GM12874 (cell line): ENCODE results near the gene MFAP3L.

Experiments used
- TF ChIP-seq, protein P1 (sequence below): IDR thresholded peaks from 2 replicates; pipeline ENCODE4 v1.5.1; 2011; ENCODE audit warnings: low read depth, mild to moderate bottlenecking, control low read depth, low read length, moderate library complexity; ENCODE audit not compliant: insufficient read depth

MFAP3L gene

GRCh38 chr4:170026253-170027021 is at the start of gene MFAP3L:
MFAP3L (minus strand) TSS chr4:170026395; CDS start chr4:170005877, 20,518 bp downstream.
- TF ChIP-seq, protein P1, sequence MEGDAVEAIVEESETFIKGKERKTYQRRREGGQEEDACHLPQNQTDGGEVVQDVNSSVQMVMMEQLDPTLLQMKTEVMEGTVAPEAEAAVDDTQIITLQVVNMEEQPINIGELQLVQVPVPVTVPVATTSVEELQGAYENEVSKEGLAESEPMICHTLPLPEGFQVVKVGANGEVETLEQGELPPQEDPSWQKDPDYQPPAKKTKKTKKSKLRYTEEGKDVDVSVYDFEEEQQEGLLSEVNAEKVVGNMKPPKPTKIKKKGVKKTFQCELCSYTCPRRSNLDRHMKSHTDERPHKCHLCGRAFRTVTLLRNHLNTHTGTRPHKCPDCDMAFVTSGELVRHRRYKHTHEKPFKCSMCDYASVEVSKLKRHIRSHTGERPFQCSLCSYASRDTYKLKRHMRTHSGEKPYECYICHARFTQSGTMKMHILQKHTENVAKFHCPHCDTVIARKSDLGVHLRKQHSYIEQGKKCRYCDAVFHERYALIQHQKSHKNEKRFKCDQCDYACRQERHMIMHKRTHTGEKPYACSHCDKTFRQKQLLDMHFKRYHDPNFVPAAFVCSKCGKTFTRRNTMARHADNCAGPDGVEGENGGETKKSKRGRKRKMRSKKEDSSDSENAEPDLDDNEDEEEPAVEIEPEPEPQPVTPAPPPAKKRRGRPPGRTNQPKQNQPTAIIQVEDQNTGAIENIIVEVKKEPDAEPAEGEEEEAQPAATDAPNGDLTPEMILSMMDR: no peak

- TF ChIP-seq, protein P1: no peak
Measured at GRCh38 chr4:170071196-170071595, 45.0 kb upstream of the MFAP3L start.

DNA sequence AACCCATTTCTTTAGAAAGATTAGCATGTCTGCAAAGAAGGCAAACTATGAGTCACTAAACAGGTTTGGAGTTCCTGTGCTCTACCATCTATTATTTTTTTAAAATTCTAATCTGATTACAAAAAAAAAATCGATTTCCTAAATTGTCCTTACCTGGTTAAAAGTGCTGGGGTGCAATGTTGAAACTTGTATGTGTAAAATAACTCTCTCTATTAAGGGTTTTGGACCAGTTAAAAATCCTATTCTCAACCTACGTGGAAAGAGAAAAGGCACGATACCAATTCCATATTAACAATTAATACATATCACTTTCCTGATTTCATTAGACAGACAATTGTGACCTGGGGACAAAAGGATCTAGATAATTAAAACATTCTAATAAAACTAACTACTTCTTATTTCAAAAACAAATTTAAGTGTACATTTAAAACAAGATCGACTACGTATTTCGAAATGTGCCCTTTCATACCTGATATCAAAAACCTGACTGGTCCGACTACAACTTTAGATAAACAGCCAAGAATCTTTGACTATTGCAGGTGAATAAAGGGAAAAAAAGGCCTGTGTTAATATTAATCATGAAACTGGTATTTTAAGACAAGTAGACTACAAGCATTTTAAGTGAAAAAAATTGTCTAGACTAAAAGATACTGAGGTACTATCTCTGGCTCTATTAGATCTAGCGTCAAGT is 42.4 kb upstream of the MFAP3L start:
- TF ChIP-seq, protein P1: no peak

DNA sequence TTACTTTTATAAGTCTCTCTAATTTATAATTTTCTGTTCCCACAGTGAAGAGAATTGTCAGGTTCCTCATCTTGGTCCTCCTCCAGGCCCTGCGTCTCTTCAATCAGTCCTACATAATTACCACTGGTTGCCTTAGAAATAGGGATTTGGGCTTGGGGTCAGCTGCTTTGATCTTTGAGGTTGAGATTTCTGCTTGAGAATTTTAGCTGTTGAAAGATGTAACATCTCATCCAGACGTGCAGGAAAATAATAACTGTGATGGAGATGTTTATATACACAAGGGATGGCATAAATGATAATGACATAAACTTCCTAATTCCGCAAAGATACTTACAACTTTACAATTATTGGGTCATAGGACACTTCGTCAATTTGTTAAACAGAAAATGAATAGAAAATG is 33.2 kb upstream of the MFAP3L start:
- TF ChIP-seq, protein P1: no peak

GRCh38 chr4:170058826-170059225 is 32.6 kb upstream of the MFAP3L start:
- TF ChIP-seq, protein P1: no peak

DNA sequence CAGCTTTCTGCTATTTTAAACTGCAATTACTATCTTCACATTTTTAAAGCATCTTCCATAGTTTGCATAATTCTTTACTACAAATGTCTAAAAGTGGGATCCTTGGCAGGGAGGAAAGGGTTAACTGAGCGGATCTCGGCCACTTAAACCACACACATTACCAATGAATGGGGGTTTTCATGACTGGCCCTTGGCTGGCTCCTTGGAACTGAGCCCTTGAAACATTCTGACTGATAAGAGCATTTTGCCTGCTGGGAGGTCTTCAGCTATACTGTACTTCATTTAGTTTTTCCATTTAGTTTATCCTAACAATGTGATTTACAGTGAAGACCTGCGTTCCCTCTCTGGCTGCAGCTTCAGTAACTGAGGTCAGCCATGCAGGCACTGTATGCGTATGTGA is 31.7 kb upstream of the MFAP3L start:
- TF ChIP-seq, protein P1: no peak

GRCh38 chr4:170052919-170053318 is 26.7 kb upstream of the MFAP3L start:
- TF ChIP-seq, protein P1: no peak
